ENCODE data around the gene TBC1D22A.

DNA sequence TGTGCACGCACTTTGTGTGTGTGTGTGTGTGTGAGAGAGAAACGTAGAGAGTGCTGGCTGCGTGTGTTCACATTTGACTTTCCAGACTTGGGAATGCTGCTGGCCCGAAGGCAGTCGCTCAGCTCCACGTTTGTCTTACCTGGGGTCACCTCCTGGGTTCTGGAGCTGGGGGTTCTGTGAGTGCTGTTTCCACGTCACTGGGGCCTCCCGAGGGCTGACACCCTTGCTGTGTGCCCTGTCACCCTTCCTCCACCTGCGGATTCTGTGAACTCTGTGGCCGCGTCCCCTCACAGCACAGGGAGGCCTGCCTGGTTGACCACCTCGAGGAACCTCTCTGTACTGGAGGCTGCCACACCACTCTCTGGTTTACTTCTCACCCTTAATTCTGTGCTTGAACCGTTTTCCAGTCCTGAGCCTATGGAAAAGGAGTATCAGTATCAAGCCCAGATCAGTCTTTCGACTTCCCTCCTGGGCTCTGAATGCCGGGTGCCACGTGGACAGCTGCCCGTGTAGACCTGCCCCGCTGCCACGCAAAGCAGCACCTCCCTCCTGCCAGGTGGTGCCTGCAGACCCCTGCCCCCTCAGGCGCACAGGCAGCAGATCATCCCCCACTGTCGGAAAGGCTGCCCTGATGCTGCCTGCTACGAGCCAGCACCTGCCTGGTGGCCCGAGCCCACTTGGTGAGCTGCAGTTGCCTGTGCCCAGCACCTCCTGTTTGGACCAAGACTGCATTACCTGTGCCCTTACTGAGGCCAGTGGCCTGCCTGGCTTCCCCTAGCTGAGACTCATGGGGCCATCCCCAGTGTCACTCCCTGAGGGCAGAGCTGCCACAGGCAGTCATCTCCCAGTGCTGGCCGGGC is 233.3 kb downstream of the TBC1D22A start:
- TF ChIP-seq PATZ1 (CRISPR knock-in tag; IDR thresholded peaks at IDR 0.05; ENCODE audit: borderline replicate concordance) (no peak), ARNTL (CRISPR knock-in tag; IDR thresholded peaks at IDR 0.05; ENCODE audit: borderline replicate concordance, low read depth) (no peak), ZC3H10 (CRISPR knock-in tag; IDR thresholded peaks at IDR 0.05) (no peak), RARB (CRISPR knock-in tag; IDR thresholded peaks at IDR 0.05) (no peak), TCF4 (CRISPR knock-in tag; IDR thresholded peaks at IDR 0.05; ENCODE audit: borderline replicate concordance) (no peak), ZFP3 (CRISPR knock-in tag; IDR thresholded peaks at IDR 0.05) (no peak)
- TF ChIP-seq, protein P1, sequence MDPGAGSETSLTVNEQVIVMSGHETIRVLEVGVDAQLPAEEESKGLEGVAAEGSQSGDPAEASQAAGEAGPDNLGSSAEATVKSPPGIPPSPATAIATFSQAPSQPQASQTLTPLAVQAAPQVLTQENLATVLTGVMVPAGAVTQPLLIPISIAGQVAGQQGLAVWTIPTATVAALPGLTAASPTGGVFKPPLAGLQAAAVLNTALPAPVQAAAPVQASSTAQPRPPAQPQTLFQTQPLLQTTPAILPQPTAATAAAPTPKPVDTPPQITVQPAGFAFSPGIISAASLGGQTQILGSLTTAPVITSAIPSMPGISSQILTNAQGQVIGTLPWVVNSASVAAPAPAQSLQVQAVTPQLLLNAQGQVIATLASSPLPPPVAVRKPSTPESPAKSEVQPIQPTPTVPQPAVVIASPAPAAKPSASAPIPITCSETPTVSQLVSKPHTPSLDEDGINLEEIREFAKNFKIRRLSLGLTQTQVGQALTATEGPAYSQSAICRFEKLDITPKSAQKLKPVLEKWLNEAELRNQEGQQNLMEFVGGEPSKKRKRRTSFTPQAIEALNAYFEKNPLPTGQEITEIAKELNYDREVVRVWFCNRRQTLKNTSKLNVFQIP (CRISPR knock-in tag; IDR thresholded peaks at IDR 0.05; ENCODE audit: borderline replicate concordance, low read depth), result no peak
